GM23248 (cell line): ENCODE measurements around the gene KCNH2. TPM values are rescaled to one million over a fixed set of nuclear protein-coding genes. Genes with fewer than 3 reads are reported as not detected.

Source experiments
- DNase-seq: peaks from one replicate; pipeline ENCODE4 v3.0.0-alpha.2; 2015
- H2AFZ ChIP-seq: fragments of 200-600 bp; sonication (generic); 2 replicates; pipeline ENCODE4 v1.6.1; 2016; ENCODE audit warnings: antibody characterized with exemption
- H3F3A ChIP-seq: fragments of 200-600 bp; sonication (generic); 2 replicates; pipeline ENCODE4 v1.6.1; 2016; ENCODE audit warnings: mild to moderate bottlenecking, antibody characterized with exemption, mixed run types; ENCODE audit not compliant: insufficient read depth
- H3K27ac ChIP-seq: fragments of 200-600 bp; sonication (generic); 2 replicates; pipeline ENCODE4 v1.5.1; 2016; ENCODE audit warnings: mild to moderate bottlenecking
- H3K27me3 ChIP-seq: fragments of 200-600 bp; sonication (generic); replicated peaks from 2 replicates; pipeline ENCODE4 v1.6.1; 2016; ENCODE audit warnings: mild to moderate bottlenecking; ENCODE audit not compliant: insufficient read depth
- H3K36me3 ChIP-seq: fragments of 200-600 bp; sonication (generic); 2 replicates; pipeline ENCODE4 v1.6.1; 2016; ENCODE audit warnings: low read depth, mild to moderate bottlenecking
- H3K4me1 ChIP-seq: fragments of 200-600 bp; sonication (generic); 2 replicates; pipeline ENCODE4 v1.6.1; 2016; ENCODE audit warnings: mild to moderate bottlenecking; ENCODE audit not compliant: insufficient read depth
- H3K4me2 ChIP-seq: fragments of 200-600 bp; sonication (generic); one replicate; pipeline ENCODE4 v1.6.1; 2016; ENCODE audit warnings: mild to moderate bottlenecking; ENCODE audit not compliant: unreplicated experiment
- H3K4me3 ChIP-seq: fragments of 200-600 bp; sonication (generic); 2 replicates; pipeline ENCODE4 v1.5.1; 2016; ENCODE audit warnings: mild to moderate bottlenecking
- H3K79me2 ChIP-seq: fragments of 200-600 bp; sonication (generic); 2 replicates; pipeline ENCODE4 v1.6.1; 2016; ENCODE audit warnings: mild to moderate bottlenecking; ENCODE audit not compliant: insufficient read depth
- H3K9ac ChIP-seq: fragments of 200-600 bp; sonication (generic); 2 replicates; pipeline ENCODE4 v1.6.1; 2016; ENCODE audit warnings: mild to moderate bottlenecking
- H3K9me2 ChIP-seq: fragments of 200-600 bp; sonication (generic); 2 replicates; pipeline ENCODE4 v1.6.1; 2016; ENCODE audit warnings: mixed run types, mild to moderate bottlenecking, moderate library complexity; ENCODE audit not compliant: insufficient read depth
- H3K9me3 ChIP-seq: fragments of 200-600 bp; sonication (generic); one replicate; pipeline ENCODE4 v1.6.1; 2017; ENCODE audit warnings: low read depth
- H4K20me1 ChIP-seq: fragments of 200-600 bp; sonication (generic); 2 replicates; pipeline ENCODE4 v1.6.0; 2016; ENCODE audit not compliant: insufficient read depth
- EZH2 ChIP-seq: fragments of 200-600 bp; sonication (generic); IDR thresholded peaks from 2 replicates; pipeline ENCODE4 v1.6.1; 2018; ENCODE audit warnings: antibody characterized with exemption, mild to moderate bottlenecking; ENCODE audit not compliant: insufficient read depth, poor library complexity, severe bottlenecking
- EZH2phosphoT487 ChIP-seq: fragments of 200-600 bp; sonication (generic); IDR thresholded peaks from 2 replicates; pipeline ENCODE4 v1.6.1; 2018; ENCODE audit warnings: antibody characterized with exemption, moderate library complexity, mild to moderate bottlenecking, low read depth; ENCODE audit not compliant: insufficient read depth
- WGBS, 2 experiments: methylation state at CpG; one replicate each; pipeline ENCODE4 v1.1.6; 2015 to 2017; ENCODE audit warnings: low lambda C conversion rate in 2 of 2, low coverage in 1 of 2; ENCODE audit errors: missing lambda C conversion rate in 2 of 2; 5-methylcytosine and 5-hydroxymethylcytosine counted together
- in situ Hi-C: fragments of 300-500 bp; cut with MboI; formaldehyde crosslinking; loops from 2 replicates; pipeline ENCODE4 v1.15.0; 2020
- polyA plus RNA-seq: library from polyadenylated mRNA; unstranded; fragments of >200 nt; fragmentation: Nextera tagmentation; extraction: Ambion mirVana; gene quantifications from 2 replicates; pipeline ENCODE4 v1.2.1, GENCODE V29; 2016
- total RNA-seq: library from RNA; depleted of rRNA; stranded (reverse); fragments of >200 nt; shearing (Covaris generic); gene quantifications from 2 replicates; pipeline ENCODE4 v1.2.3, GENCODE V29; 2014

The KCNH2 gene
- total and polyA plus RNA-seq, 2 experiments from 2014 or later = not detected

DNA sequence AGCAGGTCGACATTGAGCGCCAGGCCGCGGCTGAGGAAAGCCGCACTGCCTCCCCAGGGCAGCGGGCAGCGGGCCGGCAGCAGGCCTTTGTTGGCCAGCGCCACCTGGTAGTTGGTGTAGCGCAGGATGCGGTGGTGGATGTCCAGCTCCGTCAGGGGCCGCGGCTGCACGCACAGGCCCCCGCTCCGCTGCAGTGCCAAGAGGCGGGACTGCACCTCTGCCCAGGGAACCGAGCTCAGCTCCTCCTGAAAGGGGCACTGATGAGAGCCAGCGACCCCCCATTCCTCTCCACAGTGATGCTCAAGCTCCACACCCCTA, 41.0 kb upstream of the KCNH2 start:
- Histone ChIP-seq H3F3A (no peaks in the 10 kb centered on the region), H3K4me3 (no peak overlapping the region), H3K4me1 (no peaks in the 10 kb centered on the region), H3K79me2 (no peaks in the 10 kb centered on the region), H2AFZ (0 out of 2 replicates have a peak overlapping the region, but pooled peaks have one; percentile 28), H3K9me3 (no peaks in the 10 kb centered on the region), H3K9ac (no peak overlapping the region), H3K27ac (no peak overlapping the region), H3K36me3 (no peaks in the 10 kb centered on the region), H4K20me1 (no peaks in the 10 kb centered on the region), H3K4me2 (no peak overlapping the region), H3K9me2 (no peaks in the 10 kb centered on the region), H3K27me3 (peaks cover 19% of the 10 kb centered on the region)
- WGBS, 2 experiments = 21 to 26% methylated on average over 17 to 19 of the region's 20 CpGs
- no peak for DNase-seq
- in situ Hi-C loops = no loop called here
- TF ChIP-seq EZH2 (no peak), EZH2phosphoT487 (no peak)

DNA sequence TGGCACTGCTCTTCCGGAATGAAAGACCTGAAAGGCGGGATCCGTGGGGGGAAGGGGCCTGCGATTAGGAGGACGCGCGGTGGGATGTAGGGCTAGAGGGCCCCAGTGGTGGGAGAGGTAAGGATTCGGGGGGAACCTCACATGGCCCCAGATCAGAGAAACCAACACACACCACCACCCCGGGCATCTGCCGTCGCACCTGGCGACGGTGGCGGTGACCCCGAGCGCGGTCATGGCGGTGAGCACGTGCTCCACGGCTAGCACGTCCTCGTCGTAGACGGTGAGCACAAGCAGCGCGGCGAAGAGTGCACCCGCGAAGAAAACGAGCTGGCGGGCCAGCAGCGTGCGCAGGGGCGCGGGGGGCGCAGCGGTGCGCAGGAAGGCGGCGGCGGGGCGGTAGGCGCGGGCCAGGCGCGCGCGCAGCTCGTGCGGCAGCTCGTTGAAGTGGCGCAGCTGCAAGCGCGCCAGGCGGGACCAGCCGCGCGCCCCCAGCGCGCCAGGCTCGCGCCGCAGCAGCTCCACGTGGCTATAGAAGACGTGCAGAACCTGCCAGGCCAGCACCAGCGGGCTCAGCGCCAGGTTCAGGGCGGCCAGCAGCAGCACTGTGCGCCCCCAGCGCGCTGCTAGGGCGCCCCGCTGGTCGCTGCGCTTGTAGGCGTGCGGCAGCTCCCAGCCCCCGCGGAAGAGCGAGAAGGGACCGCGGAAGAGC, 40.5 kb upstream of the KCNH2 start:
- no peaks in the 10 kb centered on the region for H3K36me3 ChIP-seq

DNA sequence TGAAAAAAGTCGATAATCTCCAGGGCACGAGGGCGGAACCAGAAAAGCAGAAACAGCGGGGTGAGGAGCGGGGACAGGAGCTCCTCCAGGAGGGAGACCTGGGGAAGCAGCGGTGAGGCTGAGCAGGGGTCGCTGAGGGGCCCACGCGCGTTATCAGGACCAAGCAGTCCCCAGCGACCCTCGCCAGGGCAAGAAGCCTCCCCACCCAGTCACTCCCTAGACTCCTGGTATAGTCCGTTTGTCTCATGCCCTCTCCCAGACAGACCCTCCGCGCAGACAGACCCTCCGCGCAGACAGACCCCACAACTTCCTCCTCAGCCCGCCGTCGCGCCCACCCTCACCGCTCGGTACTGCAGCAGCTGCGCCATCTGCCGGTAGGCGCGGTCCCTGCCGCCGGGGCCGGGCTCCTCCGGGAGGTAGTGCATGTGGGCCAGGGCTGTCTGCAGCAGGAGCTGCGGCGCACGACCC, 39.9 kb upstream of the KCNH2 start:
- peak; percentile 73 for DNase-seq
- no peak overlapping the region for H3K27ac ChIP-seq
- peak overlapping the region; percentile 38 for H3K4me3 ChIP-seq
- H4K20me1 ChIP-seq = no peaks in the 10 kb centered on the region
- H3K4me1 ChIP-seq = no peaks in the 10 kb centered on the region
- peaks cover 19% of the 10 kb centered on the region for H3K27me3 ChIP-seq
- 2 to 5% methylated on average over 34 of the region's 34 CpGs for WGBS, 2 experiments
- H2AFZ ChIP-seq = peak overlapping the region; percentile 56
- in situ Hi-C loops = no loop called here
- no peaks in the 10 kb centered on the region for H3K36me3 ChIP-seq
- no peaks in the 10 kb centered on the region for H3K9me2 ChIP-seq
- no peak for TF ChIP-seq EZH2phosphoT487
- TF ChIP-seq EZH2 = no peak
- H3K79me2 ChIP-seq = no peaks in the 10 kb centered on the region
- no peaks in the 10 kb centered on the region for H3K9me3 ChIP-seq
- peak overlapping the region; percentile 54 for H3K4me2 ChIP-seq
- H3F3A ChIP-seq = no peaks in the 10 kb centered on the region
- no peak overlapping the region for H3K9ac ChIP-seq

More for the DNA sequence above, 40.5 kb upstream of the KCNH2 start:
- no peaks in the 10 kb centered on the region for H3F3A ChIP-seq
- peak; percentile 52 for DNase-seq
- no peaks in the 10 kb centered on the region for H4K20me1 ChIP-seq
- H3K9me2 ChIP-seq = no peaks in the 10 kb centered on the region
- H2AFZ ChIP-seq = peak overlapping the region; percentile 56
- peak overlapping the region; percentile 54 for H3K4me2 ChIP-seq
- 5% methylated on average over 52 to 77 of the region's 82 CpGs for WGBS, 2 experiments
- no peaks in the 10 kb centered on the region for H3K4me1 ChIP-seq
- H3K4me3 ChIP-seq = peak overlapping the region; percentile 38
- no peak overlapping the region for H3K27ac ChIP-seq
- in situ Hi-C loops = no loop called here
- no peaks in the 10 kb centered on the region for H3K79me2 ChIP-seq
- H3K9ac ChIP-seq = no peak overlapping the region
- no peaks in the 10 kb centered on the region for H3K9me3 ChIP-seq
- TF ChIP-seq EZH2 = no peak
- no peak for TF ChIP-seq EZH2phosphoT487
- peaks cover 19% of the 10 kb centered on the region for H3K27me3 ChIP-seq

DNA sequence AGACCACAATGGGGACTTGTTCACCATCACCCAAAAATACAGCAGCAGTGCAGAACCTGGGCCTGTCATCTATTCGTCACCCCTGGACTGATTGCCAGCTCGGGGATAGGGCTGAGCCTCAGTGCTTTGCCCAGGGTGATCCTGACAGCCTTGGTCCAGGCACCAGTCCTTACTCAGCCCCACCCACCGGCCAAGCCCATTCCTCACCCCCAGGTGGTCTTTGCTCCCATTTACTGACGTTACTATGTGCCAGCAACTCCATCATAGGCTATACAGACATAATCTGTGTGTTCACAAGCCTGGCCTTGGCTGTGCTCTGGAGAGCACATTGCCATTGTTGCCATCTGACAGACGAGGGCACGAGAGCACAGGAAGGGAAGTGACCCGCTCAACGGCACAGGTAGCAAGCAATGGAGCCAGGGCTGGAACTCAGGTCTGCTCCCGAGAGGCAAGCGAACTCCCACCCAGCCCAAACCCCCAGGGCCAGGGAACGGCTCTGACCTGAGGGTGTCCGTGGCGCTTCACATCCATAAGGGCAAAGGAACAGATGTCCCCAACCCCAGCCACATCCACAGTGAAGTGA, 39.3 kb upstream of the KCNH2 start:
- no peaks in the 10 kb centered on the region for H3K36me3 ChIP-seq
- in situ Hi-C loops = no loop called here
- no peak overlapping the region for H3K4me3 ChIP-seq
- WGBS, 2 experiments = 33% methylated on average over 13 of the region's 13 CpGs
- H4K20me1 ChIP-seq = no peaks in the 10 kb centered on the region
- no peaks in the 10 kb centered on the region for H3K9me2 ChIP-seq
- peak overlapping the region; percentile 56 for H2AFZ ChIP-seq
- H3K79me2 ChIP-seq = no peaks in the 10 kb centered on the region
- no peaks in the 10 kb centered on the region for H3K4me1 ChIP-seq
- H3K27me3 ChIP-seq = peaks cover 19% of the 10 kb centered on the region
- TF ChIP-seq EZH2phosphoT487 (no peak), EZH2 (no peak)
- no peak overlapping the region for H3K9ac ChIP-seq
- no peak for DNase-seq
- no peaks in the 10 kb centered on the region for H3F3A ChIP-seq
- H3K9me3 ChIP-seq = no peaks in the 10 kb centered on the region
- no peak overlapping the region for H3K27ac ChIP-seq
- H3K4me2 ChIP-seq = no peak overlapping the region
